ENCODE measurements around the gene GLDC. TPM values are rescaled to one million over a fixed set of nuclear protein-coding genes. Genes with fewer than 3 reads are reported as not detected.

The GLDC gene
- total RNA-seq, 1 donor, result 0.72 TPM

DNA sequence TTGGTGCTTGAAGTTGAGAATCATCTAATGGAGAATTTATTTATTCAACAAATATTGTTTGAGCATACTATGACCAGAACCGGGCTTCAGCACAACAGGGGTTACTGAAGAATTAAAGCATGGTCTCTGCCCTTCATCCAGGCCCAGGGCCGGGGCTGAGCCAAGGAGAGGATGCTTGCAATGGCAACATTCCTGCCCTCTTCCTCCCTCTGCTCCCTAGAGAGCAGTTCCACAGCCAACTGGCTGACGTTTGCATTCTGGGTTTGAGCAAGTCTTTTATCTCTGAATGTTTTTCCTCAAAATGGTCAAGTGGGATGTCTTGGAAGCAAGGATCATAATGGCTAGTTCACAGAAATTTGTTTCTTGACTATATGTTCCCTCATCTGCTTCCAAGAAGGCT, 80.7 kb downstream of the GLDC start:
- H3K4me2 ChIP-seq (ENCODE audit: insufficient read depth, low read length), result peak overlapping the region; percentile 40
- no peaks in the 10 kb centered on the region for H3K9me3 ChIP-seq (ENCODE audit: low read depth, low read length)
- peak; percentile 49 for DNase-seq (ENCODE audit: insufficient read length, low spot score, missing footprints)
- peak overlapping the region; percentile 71 for H2AFZ ChIP-seq (ENCODE audit: low read length)
- no peak overlapping the region for H3K4me3 ChIP-seq (ENCODE audit: insufficient read depth, low read length)
- TF ChIP-seq, protein P1, sequence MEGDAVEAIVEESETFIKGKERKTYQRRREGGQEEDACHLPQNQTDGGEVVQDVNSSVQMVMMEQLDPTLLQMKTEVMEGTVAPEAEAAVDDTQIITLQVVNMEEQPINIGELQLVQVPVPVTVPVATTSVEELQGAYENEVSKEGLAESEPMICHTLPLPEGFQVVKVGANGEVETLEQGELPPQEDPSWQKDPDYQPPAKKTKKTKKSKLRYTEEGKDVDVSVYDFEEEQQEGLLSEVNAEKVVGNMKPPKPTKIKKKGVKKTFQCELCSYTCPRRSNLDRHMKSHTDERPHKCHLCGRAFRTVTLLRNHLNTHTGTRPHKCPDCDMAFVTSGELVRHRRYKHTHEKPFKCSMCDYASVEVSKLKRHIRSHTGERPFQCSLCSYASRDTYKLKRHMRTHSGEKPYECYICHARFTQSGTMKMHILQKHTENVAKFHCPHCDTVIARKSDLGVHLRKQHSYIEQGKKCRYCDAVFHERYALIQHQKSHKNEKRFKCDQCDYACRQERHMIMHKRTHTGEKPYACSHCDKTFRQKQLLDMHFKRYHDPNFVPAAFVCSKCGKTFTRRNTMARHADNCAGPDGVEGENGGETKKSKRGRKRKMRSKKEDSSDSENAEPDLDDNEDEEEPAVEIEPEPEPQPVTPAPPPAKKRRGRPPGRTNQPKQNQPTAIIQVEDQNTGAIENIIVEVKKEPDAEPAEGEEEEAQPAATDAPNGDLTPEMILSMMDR (IDR thresholded peaks at IDR 0.05; ENCODE audit: extremely low read depth, low read depth, low read length), result no peak
- no peaks in the 10 kb centered on the region for H3K36me3 ChIP-seq (ENCODE audit: insufficient read depth, low read length)
- H3K79me2 ChIP-seq (ENCODE audit: insufficient read depth, low read length), result no peaks in the 10 kb centered on the region
- no peaks in the 10 kb centered on the region for H4K20me1 ChIP-seq (ENCODE audit: insufficient read depth, low read length)
- peaks cover 52% of the 10 kb centered on the region for H3K4me1 ChIP-seq (ENCODE audit: insufficient read depth, low read length)
- H3K27ac ChIP-seq (ENCODE audit: low read depth, low read length), result peak overlapping the region; percentile 100
- H3K27me3 ChIP-seq (ENCODE audit: insufficient read depth, low read length), result no peaks in the 10 kb centered on the region

DNA sequence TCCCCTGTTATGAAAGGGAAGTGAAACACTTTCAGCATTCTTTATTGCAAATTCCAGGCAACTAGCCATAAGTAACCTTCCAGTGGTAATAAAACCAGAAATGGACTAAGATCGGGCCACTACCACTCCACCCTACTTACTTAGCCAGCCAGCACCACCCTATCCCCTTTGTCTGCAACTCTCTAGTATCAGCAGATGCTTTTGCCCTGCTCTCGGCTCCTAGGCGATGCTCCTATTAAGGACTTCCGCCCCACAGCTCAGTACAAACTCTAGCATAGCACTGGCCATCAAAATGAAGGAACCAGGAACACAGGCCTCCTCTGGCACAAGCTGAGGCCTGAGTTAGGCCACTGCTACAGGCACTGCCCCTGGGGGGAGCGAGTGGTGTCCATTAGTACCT, 81.2 kb downstream of the GLDC start:
- TF ChIP-seq, protein P1 (IDR thresholded peaks at IDR 0.05; ENCODE audit: extremely low read depth, low read depth, low read length), result no peak
- H3K79me2 ChIP-seq (ENCODE audit: insufficient read depth, low read length), result no peaks in the 10 kb centered on the region
- no peaks in the 10 kb centered on the region for H4K20me1 ChIP-seq (ENCODE audit: insufficient read depth, low read length)
- peak overlapping the region; percentile 100 for H3K27ac ChIP-seq (ENCODE audit: low read depth, low read length)
- no peak overlapping the region for H3K4me3 ChIP-seq (ENCODE audit: insufficient read depth, low read length)
- H3K36me3 ChIP-seq (ENCODE audit: insufficient read depth, low read length), result no peaks in the 10 kb centered on the region
- no peak for DNase-seq (ENCODE audit: insufficient read length, low spot score, missing footprints)
- peak overlapping the region; percentile 71 for H2AFZ ChIP-seq (ENCODE audit: low read length)
- H3K4me1 ChIP-seq (ENCODE audit: insufficient read depth, low read length), result peaks cover 52% of the 10 kb centered on the region
- H3K4me2 ChIP-seq (ENCODE audit: insufficient read depth, low read length), result peak overlapping the region; percentile 40
- no peaks in the 10 kb centered on the region for H3K27me3 ChIP-seq (ENCODE audit: insufficient read depth, low read length)
- H3K9me3 ChIP-seq (ENCODE audit: low read depth, low read length), result no peaks in the 10 kb centered on the region

DNA sequence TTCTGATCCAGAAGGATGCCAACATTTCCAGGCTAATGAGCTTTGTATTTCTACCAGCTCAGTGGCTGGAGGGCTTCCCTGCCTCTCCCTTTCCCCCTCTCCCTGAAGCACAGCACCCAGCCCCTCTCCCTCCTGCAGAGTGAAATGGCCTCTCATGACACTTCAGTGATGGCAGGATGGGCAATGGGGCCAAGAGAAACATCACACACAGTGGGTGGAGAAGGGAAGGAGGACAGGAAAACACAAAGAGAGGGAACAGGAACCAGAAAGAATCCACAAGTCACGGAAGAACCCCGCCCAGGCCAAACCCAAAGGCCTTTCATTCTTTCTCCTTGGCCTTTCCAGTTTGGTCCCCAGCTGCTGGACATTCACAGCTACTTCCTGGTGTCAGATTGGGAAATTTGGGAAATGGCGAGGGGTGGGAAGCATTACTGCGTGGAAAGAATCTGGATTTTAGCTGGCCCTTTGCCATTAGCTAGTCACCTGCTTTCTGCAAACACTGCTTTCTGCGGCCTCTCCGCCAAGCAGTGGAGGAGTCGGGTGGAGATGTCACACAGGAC, 82.6 kb downstream of the GLDC start:
- TF ChIP-seq, protein P1 (IDR thresholded peaks at IDR 0.05; ENCODE audit: extremely low read depth, low read depth, low read length), result no peak

DNA sequence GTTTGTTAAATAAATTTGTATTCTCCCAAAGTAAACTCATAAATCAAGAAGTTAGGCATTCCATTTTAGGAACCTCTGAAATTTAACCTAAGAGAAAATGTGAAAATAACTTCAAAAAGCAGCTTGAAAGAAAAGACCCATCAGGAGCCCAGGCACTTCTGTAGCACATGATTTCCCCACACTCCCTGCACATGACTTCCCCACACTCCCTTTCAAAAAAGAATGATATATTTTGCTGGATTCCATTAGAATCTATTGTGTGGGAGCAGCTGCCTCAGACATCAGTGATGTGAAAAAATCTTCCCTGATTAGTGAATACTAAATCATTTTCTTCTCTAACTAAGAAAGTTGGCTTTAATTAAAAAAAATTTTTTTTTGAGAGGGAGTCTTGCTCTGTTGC, 83.3 kb downstream of the GLDC start:
- H3K4me1 ChIP-seq (ENCODE audit: insufficient read depth, low read length), result peaks cover 40% of the 10 kb centered on the region
- no peaks in the 10 kb centered on the region for H3K36me3 ChIP-seq (ENCODE audit: insufficient read depth, low read length)
- H4K20me1 ChIP-seq (ENCODE audit: insufficient read depth, low read length), result no peaks in the 10 kb centered on the region
- no peaks in the 10 kb centered on the region for H3K9me3 ChIP-seq (ENCODE audit: low read depth, low read length)
- H3K4me2 ChIP-seq (ENCODE audit: insufficient read depth, low read length), result no peak overlapping the region
- no peak for DNase-seq (ENCODE audit: insufficient read length, low spot score, missing footprints)
- no peaks in the 10 kb centered on the region for H3K79me2 ChIP-seq (ENCODE audit: insufficient read depth, low read length)
- H2AFZ ChIP-seq (ENCODE audit: low read length), result no peak overlapping the region
- TF ChIP-seq, protein P1 (IDR thresholded peaks at IDR 0.05; ENCODE audit: extremely low read depth, low read depth, low read length), result no peak
- H3K27me3 ChIP-seq (ENCODE audit: insufficient read depth, low read length), result no peaks in the 10 kb centered on the region
- no peak overlapping the region for H3K27ac ChIP-seq (ENCODE audit: low read depth, low read length)
- no peak overlapping the region for H3K4me3 ChIP-seq (ENCODE audit: insufficient read depth, low read length)

More for the DNA sequence above, 82.6 kb downstream of the GLDC start:
- Histone ChIP-seq H3K27me3 (ENCODE audit: insufficient read depth, low read length) (no peaks in the 10 kb centered on the region), H3K4me2 (ENCODE audit: insufficient read depth, low read length) (no peak overlapping the region), H3K9me3 (ENCODE audit: low read depth, low read length) (no peaks in the 10 kb centered on the region), H3K79me2 (ENCODE audit: insufficient read depth, low read length) (no peaks in the 10 kb centered on the region), H3K36me3 (ENCODE audit: insufficient read depth, low read length) (no peaks in the 10 kb centered on the region), H3K4me1 (ENCODE audit: insufficient read depth, low read length) (peaks cover 47% of the 10 kb centered on the region), H4K20me1 (ENCODE audit: insufficient read depth, low read length) (no peaks in the 10 kb centered on the region), H3K4me3 (ENCODE audit: insufficient read depth, low read length) (no peak overlapping the region), H2AFZ (ENCODE audit: low read length) (peak overlapping the region; percentile 85), H3K27ac (ENCODE audit: low read depth, low read length) (peak overlapping the region; percentile 50)
- DNase-seq (ENCODE audit: insufficient read length, low spot score, missing footprints), result no peak
